Measurements from ENCODE around the gene FAM118B. TPM values are rescaled to one million over a fixed set of nuclear protein-coding genes. Genes with fewer than 3 reads are reported as not detected.

Gene FAM118B
- total RNA-seq, 1 donor = 30.4 TPM

GRCh38 chr11:126189109-126189929 is 22.3 kb upstream of the FAM118B start:
- H4K20me1 ChIP-seq (ENCODE audit: insufficient read depth, low read length) = no peaks in the 10 kb centered on the region
- H3K27ac ChIP-seq (ENCODE audit: low read depth, low read length) = no peak overlapping the region
- H3K4me3 ChIP-seq (ENCODE audit: insufficient read depth, low read length) = no peak overlapping the region
- peaks cover 3% of the 10 kb centered on the region for H3K36me3 ChIP-seq (ENCODE audit: insufficient read depth, low read length)
- H3K4me2 ChIP-seq (ENCODE audit: insufficient read depth, low read length) = no peak overlapping the region
- H3K79me2 ChIP-seq (ENCODE audit: insufficient read depth, low read length) = no peaks in the 10 kb centered on the region
- H3K9me3 ChIP-seq (ENCODE audit: low read depth, low read length) = no peaks in the 10 kb centered on the region
- H3K4me1 ChIP-seq (ENCODE audit: insufficient read depth, low read length) = no peaks in the 10 kb centered on the region
- no peaks in the 10 kb centered on the region for H3K27me3 ChIP-seq (ENCODE audit: insufficient read depth, low read length)
- no peak for DNase-seq (ENCODE audit: insufficient read length, low spot score, missing footprints)
- TF ChIP-seq CTCF (IDR thresholded peaks at IDR 0.05; ENCODE audit: extremely low read depth, low read depth, low read length) = no peak
- no peak overlapping the region for H2AFZ ChIP-seq (ENCODE audit: low read length)

- no peak overlapping the region for H3K4me3 ChIP-seq (ENCODE audit: insufficient read depth, low read length)
- H3K9me3 ChIP-seq (ENCODE audit: low read depth, low read length) = no peaks in the 10 kb centered on the region
- TF ChIP-seq CTCF (IDR thresholded peaks at IDR 0.05; ENCODE audit: extremely low read depth, low read depth, low read length) = no peak
- H3K27me3 ChIP-seq (ENCODE audit: insufficient read depth, low read length) = no peaks in the 10 kb centered on the region
- H3K79me2 ChIP-seq (ENCODE audit: insufficient read depth, low read length) = no peaks in the 10 kb centered on the region
- no peak overlapping the region for H3K4me2 ChIP-seq (ENCODE audit: insufficient read depth, low read length)
- no peaks in the 10 kb centered on the region for H3K4me1 ChIP-seq (ENCODE audit: insufficient read depth, low read length)
- no peak overlapping the region for H3K27ac ChIP-seq (ENCODE audit: low read depth, low read length)
- no peak for DNase-seq (ENCODE audit: insufficient read length, low spot score, missing footprints)
- peaks cover 3% of the 10 kb centered on the region for H3K36me3 ChIP-seq (ENCODE audit: insufficient read depth, low read length)
- H4K20me1 ChIP-seq (ENCODE audit: insufficient read depth, low read length) = no peaks in the 10 kb centered on the region
- H2AFZ ChIP-seq (ENCODE audit: low read length) = no peak overlapping the region
These were observed 20.8 kb upstream of the FAM118B start for GRCh38 chr11:126190792-126191191.

GRCh38 chr11:126191379-126192073 is 20.1 kb upstream of the FAM118B start:
- DNase-seq (ENCODE audit: insufficient read length, low spot score, missing footprints) = peak; percentile 73
- Histone ChIP-seq H3K9me3 (ENCODE audit: low read depth, low read length) (no peaks in the 10 kb centered on the region), H2AFZ (ENCODE audit: low read length) (no peak overlapping the region), H3K79me2 (ENCODE audit: insufficient read depth, low read length) (no peaks in the 10 kb centered on the region), H3K4me1 (ENCODE audit: insufficient read depth, low read length) (no peaks in the 10 kb centered on the region), H4K20me1 (ENCODE audit: insufficient read depth, low read length) (no peaks in the 10 kb centered on the region), H3K36me3 (ENCODE audit: insufficient read depth, low read length) (peaks cover 3% of the 10 kb centered on the region), H3K4me3 (ENCODE audit: insufficient read depth, low read length) (no peak overlapping the region), H3K27me3 (ENCODE audit: insufficient read depth, low read length) (no peaks in the 10 kb centered on the region), H3K4me2 (ENCODE audit: insufficient read depth, low read length) (no peak overlapping the region), H3K27ac (ENCODE audit: low read depth, low read length) (no peak overlapping the region)
- TF ChIP-seq CTCF (IDR thresholded peaks at IDR 0.05; ENCODE audit: extremely low read depth, low read depth, low read length) = no peak

- no peak for DNase-seq (ENCODE audit: insufficient read length, low spot score, missing footprints)
- no peak overlapping the region for H3K4me2 ChIP-seq (ENCODE audit: insufficient read depth, low read length)
- TF ChIP-seq CTCF (IDR thresholded peaks at IDR 0.05; ENCODE audit: extremely low read depth, low read depth, low read length) = no peak
- H3K27ac ChIP-seq (ENCODE audit: low read depth, low read length) = no peak overlapping the region
- no peaks in the 10 kb centered on the region for H4K20me1 ChIP-seq (ENCODE audit: insufficient read depth, low read length)
- H3K36me3 ChIP-seq (ENCODE audit: insufficient read depth, low read length) = peaks cover 11% of the 10 kb centered on the region
- H3K9me3 ChIP-seq (ENCODE audit: low read depth, low read length) = no peaks in the 10 kb centered on the region
- H2AFZ ChIP-seq (ENCODE audit: low read length) = no peak overlapping the region
- no peaks in the 10 kb centered on the region for H3K79me2 ChIP-seq (ENCODE audit: insufficient read depth, low read length)
- H3K4me1 ChIP-seq (ENCODE audit: insufficient read depth, low read length) = no peaks in the 10 kb centered on the region
- H3K27me3 ChIP-seq (ENCODE audit: insufficient read depth, low read length) = no peaks in the 10 kb centered on the region
- no peak overlapping the region for H3K4me3 ChIP-seq (ENCODE audit: insufficient read depth, low read length)
These were observed 19.2 kb upstream of the FAM118B start for GRCh38 chr11:126192361-126192760.
